ENCODE data around the gene KCNB1.

GRCh38 chr20:49351775-49352174 is 130.7 kb downstream of the KCNB1 start:
- TF ChIP-seq POLR2A (IDR thresholded peaks at IDR 0.05) (no peak), CTCF (IDR thresholded peaks at IDR 0.05) (no peak)

All from prostate gland (tissue), 2 donors.